AG04449 (cell line): ENCODE results near the gene PCDHB12.
"Not testable (repeated sequence)": the region's sequence is repeated elsewhere in the genome, so short reads cannot be mapped to it uniquely, and the experiment has no call there.

Source experiments
- CTCF ChIA-PET: fragments of 350-600 bp; formaldehyde crosslinking; extraction: SDS; loops from one replicate; lab custom pipeline; 2021; ENCODE audit warnings: antibody characterized with exemption; lab: Yijun Ruan, JAX
- POLR2A ChIA-PET: fragments of 400-600, 350-600 bp; formaldehyde crosslinking; extraction: SDS; loops from one replicate; lab custom pipeline; 2020; ENCODE audit warnings: antibody characterized with exemption, inconsistent platforms; lab: Yijun Ruan, JAX
- DNase-seq: peaks from one replicate; pipeline ENCODE4 v3.0.0-alpha.2; 2010; ENCODE audit warnings: low read depth, low spot score
- H3K4me3 ChIP-seq: 2 replicates; pipeline ENCODE4 v1.5.1; 2011; ENCODE audit warnings: low read depth, mild to moderate bottlenecking, control low read depth, low read length
- TF ChIP-seq, protein P1 (sequence below): IDR thresholded peaks from one replicate; pipeline ENCODE4 v1.5.1; 2011; ENCODE audit warnings: mild to moderate bottlenecking, moderate library complexity, low read length, control low read depth, inconsistent platforms; ENCODE audit not compliant: insufficient read depth; ENCODE audit errors: missing control alignments

The PCDHB12 gene

GRCh38 chr5:141208478-141208877, at the start of gene PCDHB12:
Gene PCDHB12 (plus strand): TSS chr5:141208719. CDS start chr5:141208908, 189 bp downstream.
- DNase-seq: no peak
- TF ChIP-seq, protein P1, sequence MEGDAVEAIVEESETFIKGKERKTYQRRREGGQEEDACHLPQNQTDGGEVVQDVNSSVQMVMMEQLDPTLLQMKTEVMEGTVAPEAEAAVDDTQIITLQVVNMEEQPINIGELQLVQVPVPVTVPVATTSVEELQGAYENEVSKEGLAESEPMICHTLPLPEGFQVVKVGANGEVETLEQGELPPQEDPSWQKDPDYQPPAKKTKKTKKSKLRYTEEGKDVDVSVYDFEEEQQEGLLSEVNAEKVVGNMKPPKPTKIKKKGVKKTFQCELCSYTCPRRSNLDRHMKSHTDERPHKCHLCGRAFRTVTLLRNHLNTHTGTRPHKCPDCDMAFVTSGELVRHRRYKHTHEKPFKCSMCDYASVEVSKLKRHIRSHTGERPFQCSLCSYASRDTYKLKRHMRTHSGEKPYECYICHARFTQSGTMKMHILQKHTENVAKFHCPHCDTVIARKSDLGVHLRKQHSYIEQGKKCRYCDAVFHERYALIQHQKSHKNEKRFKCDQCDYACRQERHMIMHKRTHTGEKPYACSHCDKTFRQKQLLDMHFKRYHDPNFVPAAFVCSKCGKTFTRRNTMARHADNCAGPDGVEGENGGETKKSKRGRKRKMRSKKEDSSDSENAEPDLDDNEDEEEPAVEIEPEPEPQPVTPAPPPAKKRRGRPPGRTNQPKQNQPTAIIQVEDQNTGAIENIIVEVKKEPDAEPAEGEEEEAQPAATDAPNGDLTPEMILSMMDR: no peak
- ChIA-PET CTCF (interaction anchor here (0.6 to 2.8 kb wide), 10 partner anchors 9 to 359 kb away, joined by 3 to 26 read pairs (median 3); partner anchors contain the start of genes PCDHB11, PCDHB14, PCDHB8 and PCDHB9), POLR2A (no interaction called here)
- no peak within 1 kb of the TSS; the same call in 1 of the 2 replicates for H3K4me3 ChIP-seq

DNA sequence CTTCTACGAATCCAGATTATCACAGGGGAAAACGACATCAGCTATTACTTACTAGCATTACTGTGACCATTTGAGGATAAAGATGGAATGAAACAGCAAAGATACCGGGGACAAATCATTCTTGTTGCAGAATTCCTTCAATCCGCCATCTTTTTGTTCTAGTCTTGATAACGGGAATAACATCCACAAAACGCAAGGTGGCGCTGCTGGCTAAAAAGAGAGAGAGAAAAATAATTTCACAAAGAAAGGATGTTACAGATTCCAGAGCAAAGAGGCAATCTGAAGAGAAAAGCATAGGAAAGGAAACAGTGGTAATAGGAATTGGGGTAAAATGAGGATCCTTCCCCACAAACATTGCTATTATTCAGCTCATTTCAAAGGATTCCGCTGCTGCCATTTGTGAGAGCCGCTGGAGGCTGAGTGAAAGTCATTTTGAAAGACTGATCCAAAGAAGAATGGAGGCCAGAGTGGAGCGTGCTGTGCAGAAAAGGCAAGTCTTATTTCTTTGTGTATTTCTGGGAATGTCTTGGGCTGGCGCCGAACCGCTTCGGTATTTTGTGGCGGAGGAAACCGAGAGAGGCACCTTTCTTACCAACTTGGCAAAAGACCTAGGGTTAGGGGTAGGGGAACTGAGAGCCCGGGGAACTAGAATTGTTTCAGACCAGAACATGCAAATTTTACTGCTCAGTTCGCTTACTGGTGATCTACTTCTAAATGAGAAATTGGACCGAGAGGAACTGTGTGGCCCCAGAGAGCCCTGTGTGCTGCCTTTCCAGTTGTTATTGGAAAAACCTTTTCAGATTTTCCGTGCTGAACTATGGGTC, 35.9 kb upstream of the PCDHB12 start, which contains the start of gene PCDHB7:
TSS of gene PCDHB7 (plus strand) at position 264 of the 824 bp plus-strand sequence. CDS start at position 456, 192 bp downstream.
- DNase-seq: no peak
- TF ChIP-seq, protein P1: peak; percentile 20
- H3K4me3 ChIP-seq: peak within 1 kb of the TSS; percentile 13; the same call in 1 of the 2 replicates
- ChIA-PET POLR2A (no interaction called here), CTCF (interaction anchor here (1.0 to 2.2 kb wide), 4 partner anchors 10 to 391 kb away, joined by 4 to 11 read pairs (median 6); partner anchors contain the start of genes PCDHB16 and PCDHB6)

DNA sequence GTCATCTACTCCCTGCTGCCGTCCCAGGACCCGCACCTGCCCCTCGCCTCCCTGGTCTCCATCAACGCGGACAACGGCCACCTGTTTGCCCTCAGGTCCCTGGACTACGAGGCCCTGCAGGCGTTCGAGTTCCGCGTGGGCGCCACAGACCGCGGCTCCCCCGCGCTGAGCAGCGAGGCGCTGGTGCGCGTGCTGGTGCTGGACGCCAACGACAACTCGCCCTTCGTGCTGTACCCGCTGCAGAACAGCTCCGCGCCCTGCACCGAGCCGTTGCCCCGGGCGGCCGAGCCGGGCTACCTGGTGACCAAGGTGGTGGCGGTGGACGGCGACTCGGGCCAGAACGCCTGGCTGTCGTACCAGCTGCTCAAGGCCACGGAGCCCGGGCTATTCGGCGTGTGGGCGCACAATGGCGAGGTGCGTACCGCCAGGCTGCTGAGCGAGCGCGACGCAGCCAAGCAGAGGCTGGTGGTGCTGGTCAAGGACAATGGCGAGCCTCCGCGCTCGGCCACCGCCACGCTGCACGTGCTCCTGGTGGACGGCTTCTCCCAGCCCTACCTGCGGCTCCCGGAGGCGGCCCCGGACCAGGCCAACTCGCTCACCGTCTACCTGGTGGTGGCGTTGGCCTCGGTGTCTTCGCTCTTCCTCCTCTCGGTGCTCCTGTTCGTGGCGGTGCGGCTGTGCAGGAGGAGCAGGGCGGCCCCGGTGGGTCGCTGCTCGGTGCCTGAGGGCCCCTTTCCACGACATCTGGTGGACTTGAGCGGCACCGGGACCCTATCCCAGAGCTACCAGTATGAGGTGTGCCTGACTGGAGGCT, 34.0 kb upstream of the PCDHB12 start:
- DNase-seq, CTCF ChIA-PET, POLR2A ChIA-PET, H3K4me3 ChIP-seq: not testable (repeated sequence)

DNA sequence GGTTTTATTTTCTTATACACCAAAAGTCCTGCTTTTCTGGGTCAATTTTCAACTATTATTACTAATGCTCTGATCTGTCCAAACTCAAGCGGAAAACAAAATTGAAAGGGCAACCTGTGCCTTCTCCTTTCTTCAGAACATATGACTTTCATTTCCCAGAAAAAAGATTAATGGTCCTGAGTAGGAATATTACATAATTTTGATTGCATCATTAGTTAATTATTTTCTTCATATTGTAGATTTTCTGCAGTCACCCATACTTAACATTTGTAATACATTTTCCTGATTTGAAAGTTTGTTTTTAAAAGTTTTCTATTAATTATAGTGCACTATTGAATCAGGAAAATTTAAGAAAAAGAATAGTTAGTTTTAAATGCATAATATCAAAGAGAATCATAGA, 32.6 kb upstream of the PCDHB12 start:
- ChIA-PET CTCF (no interaction called here), POLR2A (no interaction called here)
- H3K4me3 ChIP-seq: no peak overlapping the region
- TF ChIP-seq, protein P1: no peak
- DNase-seq: no peak

- POLR2A ChIA-PET, DNase-seq, H3K4me3 ChIP-seq: not testable (repeated sequence)
- CTCF ChIA-PET: interaction anchor here (0.8 to 1.7 kb wide), 3 partner anchors 22 to 386 kb away, joined by 3 to 10 read pairs (median 3); partner anchors contain the start of genes PCDHB11 and PCDHB12
Observed at GRCh38 chr5:141177577-141178191, 30.8 kb upstream of the PCDHB12 start, which contains the start of gene PCDHB8. Gene PCDHB8 (plus strand): TSS chr5:141177790. CDS start chr5:141178035, 245 bp downstream.

- H3K4me3 ChIP-seq, CTCF ChIA-PET: not testable (repeated sequence)
Observed at GRCh38 chr5:141179371-141179770, 29.1 kb upstream of the PCDHB12 start.

GRCh38 chr5:141179876-141180275, 28.6 kb upstream of the PCDHB12 start:
- H3K4me3 ChIP-seq, POLR2A ChIA-PET, DNase-seq, CTCF ChIA-PET: not testable (repeated sequence)

More at GRCh38 chr5:141179371-141179770, 29.1 kb upstream of the PCDHB12 start:
- DNase-seq, POLR2A ChIA-PET: not testable (repeated sequence)
